Measurements from ENCODE around the gene GALNS. TPM values are rescaled to one million over a fixed set of nuclear protein-coding genes. Genes with fewer than 3 reads are reported as not detected.

GALNS gene
- total and polyA plus RNA-seq, 2 of the 13 experiments (the other 11 are each of a cell fraction or from before 2014, with no cell fraction given), result 9.2 to 9.8 TPM

DNA sequence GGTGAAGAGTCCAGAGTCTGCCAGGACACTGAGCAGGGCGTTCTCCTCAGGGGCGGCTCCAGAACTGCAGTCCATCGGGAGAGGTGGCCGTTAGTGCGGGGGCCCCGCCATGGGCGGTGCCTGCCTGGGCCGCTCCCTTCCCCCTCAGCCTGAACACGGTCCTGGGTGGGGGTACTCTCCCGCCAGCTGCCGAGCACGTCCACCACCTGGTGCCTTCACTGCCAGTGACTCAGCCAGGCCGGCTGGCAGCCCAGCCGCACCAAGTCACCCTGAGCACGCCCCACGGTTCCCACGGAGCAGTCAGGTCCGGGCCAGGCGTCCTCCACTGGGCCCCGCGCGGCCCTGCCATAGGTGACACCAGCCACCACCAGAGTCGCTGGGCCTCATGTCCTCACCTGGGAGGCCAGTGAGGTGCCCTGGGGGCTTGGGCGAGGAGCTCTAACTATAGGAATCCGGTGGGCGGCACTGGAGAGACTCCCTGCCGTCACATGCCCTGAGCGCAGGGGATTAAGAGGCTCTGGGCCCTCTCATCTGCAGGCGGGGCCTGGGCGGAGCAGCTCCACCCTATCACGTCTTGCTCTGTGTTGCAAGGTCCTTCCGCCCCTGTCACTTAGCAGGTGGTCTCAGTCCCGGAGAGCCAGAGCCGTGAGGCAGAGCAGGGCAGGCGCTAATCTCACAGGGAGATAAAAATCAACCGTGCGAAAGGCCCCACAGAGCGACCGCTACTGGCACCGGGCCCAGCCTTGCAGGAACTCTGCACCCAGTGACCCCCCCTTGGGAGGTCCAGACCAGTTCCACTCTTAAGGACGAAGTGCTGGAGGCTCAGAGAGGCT, 86.1 kb downstream of the GALNS start (continued):
- TF ChIP-seq, protein P1, sequence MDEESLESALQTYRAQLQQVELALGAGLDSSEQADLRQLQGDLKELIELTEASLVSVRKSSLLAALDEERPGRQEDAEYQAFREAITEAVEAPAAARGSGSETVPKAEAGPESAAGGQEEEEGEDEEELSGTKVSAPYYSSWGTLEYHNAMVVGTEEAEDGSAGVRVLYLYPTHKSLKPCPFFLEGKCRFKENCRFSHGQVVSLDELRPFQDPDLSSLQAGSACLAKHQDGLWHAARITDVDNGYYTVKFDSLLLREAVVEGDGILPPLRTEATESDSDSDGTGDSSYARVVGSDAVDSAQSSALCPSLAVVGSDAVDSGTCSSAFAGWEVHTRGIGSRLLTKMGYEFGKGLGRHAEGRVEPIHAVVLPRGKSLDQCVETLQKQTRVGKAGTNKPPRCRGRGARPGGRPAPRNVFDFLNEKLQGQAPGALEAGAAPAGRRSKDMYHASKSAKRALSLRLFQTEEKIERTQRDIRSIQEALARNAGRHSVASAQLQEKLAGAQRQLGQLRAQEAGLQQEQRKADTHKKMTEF (CRISPR knock-in tag; IDR thresholded peaks at IDR 0.05), result peak; percentile 45; the same call in 1 of the 2 replicates
- TF ChIP-seq GABPB1 (CRISPR knock-in tag; IDR thresholded peaks at IDR 0.05), result peak; percentile 47
- TF ChIP-seq DMAP1 (CRISPR knock-in tag; IDR thresholded peaks at IDR 0.05), result no peak
- peak; percentile 60; the same call in 1 of the 2 replicates for TF ChIP-seq GATAD2A (CRISPR knock-in tag; IDR thresholded peaks at IDR 0.05)
- TF ChIP-seq, protein P2, sequence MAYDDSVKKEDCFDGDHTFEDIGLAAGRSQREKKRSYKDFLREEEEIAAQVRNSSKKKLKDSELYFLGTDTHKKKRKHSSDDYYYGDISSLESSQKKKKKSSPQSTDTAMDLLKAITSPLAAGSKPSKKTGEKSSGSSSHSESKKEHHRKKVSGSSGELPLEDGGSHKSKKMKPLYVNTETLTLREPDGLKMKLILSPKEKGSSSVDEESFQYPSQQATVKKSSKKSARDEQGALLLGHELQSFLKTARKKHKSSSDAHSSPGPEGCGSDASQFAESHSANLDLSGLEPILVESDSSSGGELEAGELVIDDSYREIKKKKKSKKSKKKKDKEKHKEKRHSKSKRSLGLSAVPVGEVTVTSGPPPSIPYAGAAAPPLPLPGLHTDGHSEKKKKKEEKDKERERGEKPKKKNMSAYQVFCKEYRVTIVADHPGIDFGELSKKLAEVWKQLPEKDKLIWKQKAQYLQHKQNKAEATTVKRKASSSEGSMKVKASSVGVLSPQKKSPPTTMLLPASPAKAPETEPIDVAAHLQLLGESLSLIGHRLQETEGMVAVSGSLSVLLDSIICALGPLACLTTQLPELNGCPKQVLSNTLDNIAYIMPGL (CRISPR knock-in tag; IDR thresholded peaks at IDR 0.05; ENCODE audit: borderline replicate concordance in 1 of 2, low read depth in 1 of 2), result 0 out of 4 replicates have a peak, but pooled peaks of 1 of the 2 experiments have one; percentile 13
- TF ChIP-seq, protein P3, sequence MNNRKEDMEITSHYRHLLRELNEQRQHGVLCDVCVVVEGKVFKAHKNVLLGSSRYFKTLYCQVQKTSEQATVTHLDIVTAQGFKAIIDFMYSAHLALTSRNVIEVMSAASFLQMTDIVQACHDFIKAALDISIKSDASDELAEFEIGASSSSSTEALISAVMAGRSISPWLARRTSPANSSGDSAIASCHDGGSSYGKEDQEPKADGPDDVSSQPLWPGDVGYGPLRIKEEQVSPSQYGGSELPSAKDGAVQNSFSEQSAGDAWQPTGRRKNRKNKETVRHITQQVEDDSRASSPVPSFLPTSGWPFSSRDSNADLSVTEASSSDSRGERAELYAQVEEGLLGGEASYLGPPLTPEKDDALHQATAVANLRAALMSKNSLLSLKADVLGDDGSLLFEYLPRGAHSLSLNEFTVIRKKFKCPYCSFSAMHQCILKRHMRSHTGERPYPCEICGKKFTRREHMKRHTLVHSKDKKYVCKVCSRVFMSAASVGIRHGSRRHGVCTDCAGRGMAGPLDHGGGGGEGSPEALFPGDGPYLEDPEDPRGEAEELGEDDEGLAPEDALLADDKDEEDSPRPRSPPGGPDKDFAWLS (CRISPR knock-in tag; IDR thresholded peaks at IDR 0.05; ENCODE audit: borderline replicate concordance), result no peak
- TF ChIP-seq ZNF367 (CRISPR knock-in tag; IDR thresholded peaks at IDR 0.05; ENCODE audit: borderline replicate concordance), result no peak
- no peak for TF ChIP-seq SMYD3 (CRISPR knock-in tag; IDR thresholded peaks at IDR 0.05)
- no peak for TF ChIP-seq ZNF629 (CRISPR knock-in tag; conservative IDR thresholded peaks at IDR 0.05)
- TF ChIP-seq, protein P4, sequence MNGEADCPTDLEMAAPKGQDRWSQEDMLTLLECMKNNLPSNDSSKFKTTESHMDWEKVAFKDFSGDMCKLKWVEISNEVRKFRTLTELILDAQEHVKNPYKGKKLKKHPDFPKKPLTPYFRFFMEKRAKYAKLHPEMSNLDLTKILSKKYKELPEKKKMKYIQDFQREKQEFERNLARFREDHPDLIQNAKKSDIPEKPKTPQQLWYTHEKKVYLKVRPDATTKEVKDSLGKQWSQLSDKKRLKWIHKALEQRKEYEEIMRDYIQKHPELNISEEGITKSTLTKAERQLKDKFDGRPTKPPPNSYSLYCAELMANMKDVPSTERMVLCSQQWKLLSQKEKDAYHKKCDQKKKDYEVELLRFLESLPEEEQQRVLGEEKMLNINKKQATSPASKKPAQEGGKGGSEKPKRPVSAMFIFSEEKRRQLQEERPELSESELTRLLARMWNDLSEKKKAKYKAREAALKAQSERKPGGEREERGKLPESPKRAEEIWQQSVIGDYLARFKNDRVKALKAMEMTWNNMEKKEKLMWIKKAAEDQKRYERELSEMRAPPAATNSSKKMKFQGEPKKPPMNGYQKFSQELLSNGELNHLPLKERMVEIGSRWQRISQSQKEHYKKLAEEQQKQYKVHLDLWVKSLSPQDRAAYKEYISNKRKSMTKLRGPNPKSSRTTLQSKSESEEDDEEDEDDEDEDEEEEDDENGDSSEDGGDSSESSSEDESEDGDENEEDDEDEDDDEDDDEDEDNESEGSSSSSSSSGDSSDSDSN (CRISPR knock-in tag; IDR thresholded peaks at IDR 0.05), result peak; percentile 39; the same call in 1 of the 2 replicates
- no peak for TF ChIP-seq SRY (CRISPR knock-in tag; IDR thresholded peaks at IDR 0.05)
- TF ChIP-seq XRCC5 (optimal IDR thresholded peaks at IDR 0.05; ENCODE audit: low read length), result peak; percentile 71
- TF ChIP-seq PAF1 (CRISPR knock-in tag; IDR thresholded peaks at IDR 0.05), result no peak
- 0 out of 2 replicates have a peak, but pooled peaks have one; percentile 34 for TF ChIP-seq PHF21A (CRISPR knock-in tag; IDR thresholded peaks at IDR 0.05)
- TF ChIP-seq ETV6 (CRISPR knock-in tag; conservative IDR thresholded peaks at IDR 0.05), result no peak
- no peak for TF ChIP-seq CCDC6 (CRISPR knock-in tag; IDR thresholded peaks at IDR 0.05)
- TF ChIP-seq U2AF1 (optimal IDR thresholded peaks at IDR 0.05; ENCODE audit: low read depth, low read length), result peak; percentile 90
- TF ChIP-seq NR2F6 (IDR thresholded peaks at IDR 0.05), result peak; percentile 16; the same call in 1 of the 2 replicates
- TF ChIP-seq NR2F6 (CRISPR knock-in tag; IDR thresholded peaks at IDR 0.05), result no peak
- TF ChIP-seq, protein P5, sequence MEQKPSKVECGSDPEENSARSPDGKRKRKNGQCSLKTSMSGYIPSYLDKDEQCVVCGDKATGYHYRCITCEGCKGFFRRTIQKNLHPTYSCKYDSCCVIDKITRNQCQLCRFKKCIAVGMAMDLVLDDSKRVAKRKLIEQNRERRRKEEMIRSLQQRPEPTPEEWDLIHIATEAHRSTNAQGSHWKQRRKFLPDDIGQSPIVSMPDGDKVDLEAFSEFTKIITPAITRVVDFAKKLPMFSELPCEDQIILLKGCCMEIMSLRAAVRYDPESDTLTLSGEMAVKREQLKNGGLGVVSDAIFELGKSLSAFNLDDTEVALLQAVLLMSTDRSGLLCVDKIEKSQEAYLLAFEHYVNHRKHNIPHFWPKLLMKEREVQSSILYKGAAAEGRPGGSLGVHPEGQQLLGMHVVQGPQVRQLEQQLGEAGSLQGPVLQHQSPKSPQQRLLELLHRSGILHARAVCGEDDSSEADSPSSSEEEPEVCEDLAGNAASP (CRISPR knock-in tag; IDR thresholded peaks at IDR 0.05; ENCODE audit: borderline replicate concordance), result peak; percentile 14; the same call in 1 of the 2 replicates
